Measurements from ENCODE around the gene PPFIA1.

PPFIA1 gene

DNA sequence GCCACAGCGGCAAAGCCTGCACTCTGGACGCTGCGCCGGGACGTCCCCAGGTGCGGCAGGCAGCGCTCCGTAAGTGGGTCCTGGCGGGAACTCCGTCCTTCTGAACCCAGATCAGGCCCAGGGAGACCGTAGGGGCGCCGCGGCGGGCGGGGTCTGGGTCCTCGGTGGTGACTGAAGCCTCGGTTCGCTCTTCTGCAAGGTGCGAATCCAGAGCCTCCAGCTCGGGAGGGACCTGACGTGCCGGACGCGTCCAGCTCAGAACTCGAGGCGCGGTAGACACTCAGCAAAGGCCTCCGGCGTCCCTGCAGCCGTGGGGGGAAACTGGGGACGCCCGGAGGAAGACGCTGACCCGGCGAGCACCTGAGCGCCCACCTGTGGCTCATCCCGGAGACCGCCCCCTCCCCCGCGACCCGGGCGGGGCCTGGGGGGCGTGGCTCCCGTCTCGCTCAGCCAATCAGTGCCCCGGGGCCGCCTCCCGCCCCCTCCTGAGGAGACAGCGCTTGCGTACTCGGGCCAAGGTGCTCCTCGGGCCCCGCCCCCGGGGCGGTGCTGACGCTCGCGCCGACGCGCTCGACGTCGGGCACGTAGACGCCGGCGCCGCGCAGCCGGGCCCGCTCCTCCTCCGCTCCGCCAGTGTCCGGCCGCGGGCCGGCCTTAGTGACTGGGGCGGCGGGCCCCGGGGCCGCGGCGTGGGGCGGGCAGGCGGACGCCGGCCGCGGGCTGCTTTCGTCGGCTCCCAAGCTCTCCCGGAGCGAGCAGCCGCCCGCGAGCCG is at the start of gene PPFIA1:
Gene PPFIA1 (plus strand): TSS at position 587 of the 773 bp plus-strand sequence. CDS start 1,483 bp downstream, outside the sequence.
- DNase-seq (ENCODE audit: insufficient read length, low spot score): peak; percentile 93
- no peak for FAIRE-seq
- TF ChIP-seq, protein P1, sequence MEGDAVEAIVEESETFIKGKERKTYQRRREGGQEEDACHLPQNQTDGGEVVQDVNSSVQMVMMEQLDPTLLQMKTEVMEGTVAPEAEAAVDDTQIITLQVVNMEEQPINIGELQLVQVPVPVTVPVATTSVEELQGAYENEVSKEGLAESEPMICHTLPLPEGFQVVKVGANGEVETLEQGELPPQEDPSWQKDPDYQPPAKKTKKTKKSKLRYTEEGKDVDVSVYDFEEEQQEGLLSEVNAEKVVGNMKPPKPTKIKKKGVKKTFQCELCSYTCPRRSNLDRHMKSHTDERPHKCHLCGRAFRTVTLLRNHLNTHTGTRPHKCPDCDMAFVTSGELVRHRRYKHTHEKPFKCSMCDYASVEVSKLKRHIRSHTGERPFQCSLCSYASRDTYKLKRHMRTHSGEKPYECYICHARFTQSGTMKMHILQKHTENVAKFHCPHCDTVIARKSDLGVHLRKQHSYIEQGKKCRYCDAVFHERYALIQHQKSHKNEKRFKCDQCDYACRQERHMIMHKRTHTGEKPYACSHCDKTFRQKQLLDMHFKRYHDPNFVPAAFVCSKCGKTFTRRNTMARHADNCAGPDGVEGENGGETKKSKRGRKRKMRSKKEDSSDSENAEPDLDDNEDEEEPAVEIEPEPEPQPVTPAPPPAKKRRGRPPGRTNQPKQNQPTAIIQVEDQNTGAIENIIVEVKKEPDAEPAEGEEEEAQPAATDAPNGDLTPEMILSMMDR (IDR thresholded peaks at IDR 0.05; ENCODE audit: insufficient read depth, missing control alignments): no peak

DNA sequence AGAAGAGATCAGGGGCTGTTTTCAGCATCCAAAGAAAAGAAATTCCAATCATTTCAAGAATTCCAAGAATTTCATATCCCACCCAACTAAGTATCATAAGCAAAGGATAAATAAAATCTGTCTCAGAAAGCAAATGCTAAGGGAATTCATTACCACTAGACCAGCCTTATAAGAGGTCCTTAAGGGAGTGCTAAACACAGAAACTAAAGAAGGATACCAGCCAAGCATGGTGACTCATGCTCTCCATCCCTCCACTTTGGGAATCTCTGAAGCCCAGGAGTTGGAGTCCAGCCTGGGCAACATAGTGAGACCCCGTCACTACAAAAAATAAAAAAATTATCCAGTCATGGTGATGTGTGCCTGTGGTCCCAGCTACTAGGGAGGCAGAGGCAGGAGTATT is 49.6 kb upstream of the PPFIA1 start:
- TF ChIP-seq, protein P1 (IDR thresholded peaks at IDR 0.05; ENCODE audit: insufficient read depth, missing control alignments): no peak
- FAIRE-seq: no peak
- no peak for DNase-seq (ENCODE audit: insufficient read length, low spot score)

DNA sequence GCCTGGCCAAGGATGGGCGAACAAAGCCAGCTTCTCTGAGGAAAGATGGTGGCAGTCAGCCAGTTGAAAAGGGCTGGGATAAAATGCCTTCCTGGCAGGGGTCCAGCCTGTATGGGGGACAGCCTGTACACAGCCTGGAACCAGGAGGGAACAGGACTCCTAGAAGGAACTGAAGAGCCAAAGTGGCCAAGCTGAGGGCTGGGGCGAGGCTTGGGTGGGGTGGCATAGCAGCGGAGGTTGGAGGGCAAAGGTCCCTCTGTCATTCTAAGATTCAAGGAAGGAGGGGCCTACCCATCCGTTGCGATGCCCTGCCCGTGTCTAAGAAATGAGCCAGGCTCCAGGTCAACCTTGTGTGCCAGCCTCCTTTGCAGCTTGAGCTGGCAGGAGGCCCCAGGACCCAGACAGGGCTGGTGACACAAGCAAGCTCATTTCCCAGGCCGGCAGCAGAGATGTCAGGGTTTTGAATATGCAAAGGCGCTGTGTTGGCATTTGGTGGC is 44.8 kb upstream of the PPFIA1 start:
- FAIRE-seq: no peak
- TF ChIP-seq, protein P1 (IDR thresholded peaks at IDR 0.05; ENCODE audit: insufficient read depth, missing control alignments): no peak
- no peak for DNase-seq (ENCODE audit: insufficient read length, low spot score)

DNA sequence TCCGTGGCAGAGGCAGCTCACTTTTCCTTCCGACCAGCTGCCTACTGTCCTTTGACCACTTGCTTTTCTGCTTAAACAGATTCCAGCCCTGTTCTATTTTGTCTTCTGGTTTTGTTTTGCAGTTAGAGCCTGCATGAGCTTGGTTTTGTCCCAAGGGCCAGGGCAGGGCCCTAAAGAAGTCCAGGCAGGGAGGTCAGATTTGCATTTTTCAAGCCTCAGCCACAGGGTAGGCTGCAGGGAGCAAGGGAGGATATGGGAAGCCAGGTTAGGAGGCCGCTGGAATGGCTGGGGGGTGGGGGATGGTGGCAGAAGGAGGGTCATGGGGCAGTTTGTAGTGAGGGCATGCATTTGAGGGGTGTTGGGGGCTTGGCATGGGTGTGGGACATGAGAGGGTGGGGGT is 44.3 kb upstream of the PPFIA1 start:
- DNase-seq (ENCODE audit: insufficient read length, low spot score): no peak
- TF ChIP-seq, protein P1 (IDR thresholded peaks at IDR 0.05; ENCODE audit: insufficient read depth, missing control alignments): no peak
- no peak for FAIRE-seq

DNA sequence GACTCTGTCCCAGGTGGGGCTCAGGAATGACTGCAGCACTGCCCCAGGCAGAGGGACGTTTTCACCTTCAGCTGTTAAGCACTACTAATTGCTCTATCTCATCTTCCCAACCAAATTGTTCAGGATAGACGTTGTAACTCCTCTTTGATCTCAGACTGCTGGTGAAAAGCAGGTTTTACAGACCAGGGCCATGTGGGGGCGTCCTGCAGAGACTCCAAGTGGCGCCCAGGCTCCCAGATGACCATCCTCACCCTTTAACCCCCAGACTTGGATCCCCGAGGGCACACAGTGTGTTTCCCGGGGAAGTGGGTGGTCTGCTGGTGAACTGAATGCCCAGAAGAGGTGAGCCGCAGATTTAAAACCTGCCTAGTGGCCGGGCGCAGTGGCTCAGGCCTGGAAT is 43.5 kb upstream of the PPFIA1 start:
- TF ChIP-seq, protein P1 (IDR thresholded peaks at IDR 0.05; ENCODE audit: insufficient read depth, missing control alignments): no peak
- no peak for FAIRE-seq
- no peak for DNase-seq (ENCODE audit: insufficient read length, low spot score)

DNA sequence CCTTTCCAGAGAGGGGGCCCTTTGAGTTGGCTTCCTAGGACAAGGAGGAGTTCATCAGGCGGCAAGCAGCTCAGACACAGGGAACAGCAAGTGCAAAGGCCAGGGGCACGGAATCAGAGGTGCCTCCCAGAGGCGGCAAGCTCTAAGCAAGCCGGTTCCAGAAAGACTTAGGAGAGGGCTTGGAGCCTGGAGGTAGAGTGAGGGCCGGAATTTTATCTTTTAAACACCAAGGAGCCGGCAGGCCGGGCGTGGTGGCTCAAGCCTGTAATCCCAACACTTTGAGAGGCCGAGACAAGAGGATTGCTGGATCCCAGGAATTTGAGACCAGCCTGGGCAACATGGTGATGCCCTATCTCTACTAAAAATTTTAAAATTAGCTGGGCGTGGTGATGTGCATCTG is 40.8 kb upstream of the PPFIA1 start:
- TF ChIP-seq, protein P1 (IDR thresholded peaks at IDR 0.05; ENCODE audit: insufficient read depth, missing control alignments): no peak
- FAIRE-seq (no peak), DNase-seq (ENCODE audit: insufficient read length, low spot score) (no peak)
